DMS53 treated with DMSO at 0.1 percent for 48 hours (cell line): ENCODE results near the gene COP1.
"Not testable (repeated sequence)": the region's sequence is repeated elsewhere in the genome, so short reads cannot be mapped to it uniquely, and the experiment has no call there.

Source experiments
- DNase-seq: peaks from one replicate; lab custom pipeline; 2025; ENCODE audit not compliant: unreplicated experiment; lab: John Stamatoyannopoulos, UW

COP1 gene

DNA sequence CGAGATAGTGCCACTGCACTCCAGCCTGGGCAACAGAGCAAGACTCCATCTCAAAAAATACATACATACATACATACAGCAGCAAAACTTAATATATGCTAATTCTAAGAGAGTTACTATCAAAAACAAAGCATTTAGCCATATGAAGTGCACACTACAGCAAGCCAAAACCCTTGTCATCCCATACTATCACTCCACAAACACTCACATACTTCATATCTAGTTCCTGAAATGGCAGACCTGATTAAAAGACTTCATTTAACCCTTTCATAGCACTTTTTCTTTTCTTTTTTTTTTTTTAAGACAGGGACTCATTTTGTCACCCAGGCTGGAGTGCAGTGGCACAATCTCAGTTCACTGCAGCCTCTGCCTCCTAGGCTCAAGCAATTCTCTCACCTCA lies 65.6 kb downstream of the COP1 start:
- DNase-seq = no peak

DNA sequence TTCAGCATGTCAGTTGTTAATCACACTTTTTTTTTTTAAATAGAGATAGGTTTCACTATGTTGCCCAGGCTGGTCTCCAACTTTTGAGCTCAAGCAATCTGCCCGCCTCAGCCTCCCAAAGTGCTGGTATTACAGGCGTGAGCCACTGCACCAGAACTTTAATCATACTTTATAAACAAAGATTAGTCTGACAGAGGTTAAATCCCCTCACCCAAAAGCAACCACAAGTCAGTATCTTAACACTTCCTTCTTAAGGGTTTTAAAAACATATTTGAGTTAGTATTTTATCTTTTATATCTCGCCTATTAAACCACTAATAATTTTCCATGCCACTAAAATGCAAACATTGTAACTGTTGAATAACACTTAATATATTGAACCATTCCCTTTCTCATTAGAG lies 70.2 kb downstream of the COP1 start:
- no peak for DNase-seq

DNA sequence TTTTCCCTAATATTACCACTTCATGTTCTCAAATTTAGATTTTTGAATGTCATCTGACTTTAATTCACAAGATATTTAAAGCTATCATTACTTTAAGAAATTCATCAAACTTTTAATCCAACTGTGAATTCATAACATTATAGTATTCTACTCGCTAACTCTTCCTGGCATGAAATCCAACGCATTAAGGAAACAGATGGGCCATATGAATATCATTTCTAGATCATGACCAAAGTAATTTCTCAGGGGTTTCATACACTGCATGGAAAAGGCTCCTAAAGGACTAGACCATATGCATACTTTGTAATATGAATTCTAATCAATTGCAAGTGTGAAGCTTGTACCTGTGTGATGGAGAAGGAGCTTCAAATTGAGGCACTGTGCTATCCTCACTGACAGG lies 72.4 kb downstream of the COP1 start:
- no peak for DNase-seq

DNA sequence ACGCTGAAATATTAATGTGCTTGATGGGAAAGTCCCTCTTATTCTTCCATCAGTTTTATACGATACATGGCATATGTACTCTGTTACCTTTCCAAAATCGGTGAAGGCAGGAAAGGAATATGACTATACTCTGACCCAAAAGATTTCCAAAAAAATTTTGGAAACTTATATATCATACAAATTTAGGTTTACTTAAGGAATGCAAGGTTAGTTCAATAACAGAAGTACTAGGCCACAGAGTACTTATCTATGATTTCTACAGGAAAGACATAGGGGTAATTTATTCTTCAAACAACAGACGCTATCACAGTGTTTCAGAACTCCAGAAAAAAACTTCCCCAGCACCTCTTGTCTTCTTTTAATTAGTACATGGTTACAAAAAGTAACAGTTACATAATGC lies 84.8 kb downstream of the COP1 start:
- no peak for DNase-seq

DNA sequence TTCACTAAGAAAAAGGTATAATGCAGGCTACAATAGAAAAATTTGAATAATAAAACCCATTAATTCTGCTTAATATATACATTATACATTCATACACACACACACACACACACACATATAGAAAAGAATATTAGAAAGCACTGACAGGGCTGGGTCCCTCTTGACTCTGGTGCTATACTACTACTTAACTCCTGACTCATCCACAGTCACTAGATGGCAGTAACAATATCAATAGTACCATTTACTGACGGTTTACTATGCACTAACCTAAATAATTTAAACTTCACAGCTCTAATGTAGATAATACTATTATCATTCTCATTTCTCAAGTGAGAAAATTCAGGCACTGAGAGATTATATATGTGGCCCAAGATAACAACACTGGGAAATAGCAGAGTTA lies 87.5 kb downstream of the COP1 start:
- DNase-seq = no peak

DNA sequence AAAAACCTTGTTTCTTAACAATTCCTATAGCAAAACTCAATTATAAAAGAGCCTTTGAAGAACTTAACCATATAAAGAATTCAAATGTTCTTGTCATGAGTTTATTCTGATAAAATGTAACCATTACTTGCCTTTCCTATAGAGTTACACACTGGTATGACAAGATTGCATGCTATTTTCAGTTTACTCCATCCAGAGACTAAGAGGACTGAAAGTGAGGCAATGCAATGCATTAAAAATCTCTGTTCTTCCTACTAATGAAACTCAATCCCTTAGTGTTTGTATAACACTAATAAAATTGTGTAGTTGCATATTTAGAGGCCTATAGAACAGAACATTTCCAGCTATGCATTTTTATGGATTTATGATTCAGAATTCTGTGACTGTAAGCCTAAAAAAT lies 88.1 kb downstream of the COP1 start:
- no peak for DNase-seq

DNA sequence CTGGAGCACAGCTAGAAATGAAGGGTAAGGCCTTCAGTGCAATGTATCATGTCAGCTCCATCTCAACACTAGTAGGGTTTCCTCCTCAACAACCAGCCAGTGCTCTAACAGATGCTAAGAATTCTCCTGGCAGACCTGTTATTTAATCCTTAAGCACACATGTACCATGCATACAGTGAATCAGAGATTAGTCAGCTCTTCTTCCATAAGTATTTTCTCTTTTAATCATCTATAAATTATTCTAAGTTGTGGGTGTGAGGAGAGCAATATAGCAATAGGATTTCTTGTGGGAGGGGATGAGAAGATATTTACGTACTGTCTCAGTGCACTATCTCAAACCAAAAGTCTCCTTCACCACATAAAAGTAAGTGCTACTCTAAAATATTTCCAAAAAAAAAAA lies 95.3 kb downstream of the COP1 start:
- DNase-seq = no peak

DNA sequence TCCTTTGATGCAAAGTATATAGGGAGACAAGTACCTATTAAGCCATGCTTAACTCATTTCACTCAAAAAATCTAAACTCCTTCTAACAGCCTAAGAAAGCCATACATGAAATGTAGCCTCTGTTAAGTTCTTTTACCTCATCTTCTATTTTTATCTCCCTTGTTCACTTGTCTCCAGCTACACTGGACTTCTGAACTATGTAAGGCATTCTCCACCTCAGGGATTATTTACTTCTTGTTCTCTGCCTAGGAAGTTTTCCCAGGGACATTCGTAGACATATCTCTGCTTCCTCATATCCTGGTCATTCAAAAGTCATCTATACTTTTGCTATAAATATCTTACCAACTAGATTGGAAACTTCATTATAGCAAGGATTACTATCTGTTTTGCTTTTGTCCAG lies 96.9 kb downstream of the COP1 start:
- DNase-seq = no peak

DNA sequence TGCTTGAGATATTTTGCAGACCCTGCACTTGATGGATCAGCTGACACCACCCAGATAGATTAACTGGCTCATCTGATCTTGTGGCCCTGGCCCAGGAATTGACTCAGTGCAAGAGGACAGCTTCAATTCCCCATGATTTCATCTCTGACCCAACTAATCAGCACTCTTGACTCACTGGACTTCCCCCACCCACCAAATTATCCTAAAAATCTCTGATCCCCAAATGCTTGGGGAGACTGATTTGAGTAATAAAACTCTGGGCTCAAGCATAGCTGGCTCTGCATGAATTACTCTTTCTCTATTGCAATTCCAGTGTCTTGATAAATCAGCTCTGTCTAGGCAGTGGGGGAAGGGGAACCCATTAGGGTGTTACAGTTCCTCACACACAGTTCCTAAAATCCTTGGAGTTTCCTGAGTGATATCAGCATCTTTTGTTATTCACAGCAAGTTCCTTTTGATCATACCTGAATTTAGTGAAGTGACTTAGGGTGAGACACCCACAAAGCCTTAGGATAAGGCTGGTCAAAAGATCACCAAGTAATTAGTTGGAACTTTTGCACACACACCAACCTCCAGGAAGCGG lies 104.2 kb downstream of the COP1 start:
- no peak for DNase-seq

DNA sequence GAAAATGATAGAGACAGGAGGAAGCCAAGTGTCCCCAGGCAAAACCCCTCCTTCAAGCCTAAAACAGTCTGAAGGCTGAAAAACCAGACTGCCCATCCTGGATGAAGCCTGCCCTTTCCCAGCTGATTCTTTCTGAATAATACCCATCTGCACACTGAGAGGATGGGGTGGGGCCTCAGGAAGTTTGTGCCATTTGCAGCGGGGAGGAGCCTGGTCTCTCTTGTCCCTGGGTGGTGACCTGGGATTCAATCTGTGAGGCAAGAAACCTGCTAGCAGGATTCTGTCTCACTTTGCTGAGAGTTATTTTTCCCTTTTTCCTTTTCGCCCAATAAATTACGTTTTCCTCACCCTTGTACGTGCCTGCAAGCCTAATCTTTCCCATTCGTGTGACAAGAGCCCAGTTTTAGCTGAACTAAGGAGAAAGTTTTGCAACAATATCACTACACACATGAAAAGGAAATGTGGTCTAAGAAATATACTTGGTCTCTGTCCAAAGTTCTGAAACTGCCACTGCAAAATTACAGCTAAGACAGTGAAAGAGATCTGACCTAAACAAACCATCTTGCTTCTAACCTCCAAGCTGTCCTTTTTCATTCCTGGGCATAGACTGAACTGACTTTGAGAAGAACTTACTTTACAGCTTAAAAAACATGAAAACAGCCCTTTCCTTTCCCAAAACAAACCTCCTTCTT lies 105.0 kb downstream of the COP1 start:
- no peak for DNase-seq

DNA sequence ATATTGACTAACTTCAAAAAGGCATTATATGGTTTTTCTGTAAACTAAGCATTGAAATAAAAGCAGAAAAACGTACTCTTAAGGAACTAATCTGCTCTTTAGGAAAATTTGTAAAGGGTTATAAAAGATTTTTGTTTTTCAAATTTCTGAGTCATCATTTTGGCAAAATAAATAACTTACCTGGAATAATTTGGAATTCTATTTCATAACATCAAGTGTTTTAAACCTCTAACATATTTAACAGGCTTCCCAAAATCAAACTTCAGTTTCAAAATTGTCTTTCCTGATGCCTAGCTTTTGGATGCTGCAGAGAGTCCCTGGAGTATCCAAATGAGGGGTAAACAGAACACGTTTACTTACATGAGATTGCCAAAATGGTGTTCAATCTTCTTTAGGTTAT lies 108.5 kb downstream of the COP1 start:
- DNase-seq = no peak

DNA sequence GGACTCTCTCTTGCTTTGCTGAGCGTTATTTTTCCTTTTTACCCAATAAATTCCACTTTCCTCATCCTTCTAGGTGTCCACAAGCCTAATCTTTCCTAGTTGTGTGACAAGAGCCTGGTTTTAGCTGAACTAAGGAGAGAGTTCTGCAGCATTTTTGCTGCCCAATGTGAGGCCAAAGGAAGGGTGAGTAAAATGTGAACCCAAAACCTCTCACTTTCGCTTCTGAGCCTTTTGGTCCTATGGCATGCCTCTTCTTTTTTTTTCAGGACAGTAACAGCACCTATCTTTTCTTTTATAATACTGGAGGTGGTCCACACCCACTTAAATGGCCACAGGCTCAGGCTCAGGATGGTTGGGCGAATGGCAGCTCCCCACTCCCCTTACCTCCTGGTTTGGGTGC lies 111.1 kb downstream of the COP1 start:
- no peak for DNase-seq

DNA sequence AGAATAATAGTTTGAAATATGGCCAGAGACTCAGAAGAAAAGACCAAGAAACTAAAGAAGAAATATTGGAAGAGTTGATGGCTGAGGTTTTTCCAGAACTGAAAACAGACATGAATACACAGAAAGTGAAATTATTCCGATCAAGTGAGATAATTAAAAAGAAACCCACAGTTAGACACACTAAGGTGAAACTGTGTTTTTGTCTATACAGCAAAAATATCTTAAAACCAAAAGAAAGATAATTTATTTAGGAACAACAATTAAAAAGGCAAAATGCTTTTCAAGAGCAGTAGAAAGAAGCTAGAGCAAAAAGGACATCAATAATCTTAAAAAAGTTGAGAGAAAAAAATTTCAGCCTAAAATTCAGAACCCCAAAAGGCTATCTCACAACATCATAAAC lies 116.3 kb downstream of the COP1 start:
- no peak for DNase-seq

DNA sequence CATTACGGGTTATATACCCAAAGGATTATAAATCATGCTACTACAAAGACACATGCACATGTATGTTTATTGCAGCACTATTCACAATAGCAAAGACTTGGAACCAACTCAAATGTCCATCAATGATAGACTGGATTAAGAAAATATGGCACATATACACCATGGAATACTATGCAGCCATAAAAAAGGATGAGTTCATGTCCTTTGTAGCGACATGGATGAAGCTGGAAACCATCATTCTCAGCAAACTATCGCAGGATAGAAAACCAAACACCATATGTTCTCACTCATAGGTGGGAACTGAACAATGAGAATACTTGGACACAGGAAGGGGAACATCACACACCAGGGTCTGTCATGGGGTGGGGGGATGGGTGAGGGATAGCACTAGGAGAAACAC lies 119.3 kb downstream of the COP1 start:
- DNase-seq = not testable (repeated sequence)

DNA sequence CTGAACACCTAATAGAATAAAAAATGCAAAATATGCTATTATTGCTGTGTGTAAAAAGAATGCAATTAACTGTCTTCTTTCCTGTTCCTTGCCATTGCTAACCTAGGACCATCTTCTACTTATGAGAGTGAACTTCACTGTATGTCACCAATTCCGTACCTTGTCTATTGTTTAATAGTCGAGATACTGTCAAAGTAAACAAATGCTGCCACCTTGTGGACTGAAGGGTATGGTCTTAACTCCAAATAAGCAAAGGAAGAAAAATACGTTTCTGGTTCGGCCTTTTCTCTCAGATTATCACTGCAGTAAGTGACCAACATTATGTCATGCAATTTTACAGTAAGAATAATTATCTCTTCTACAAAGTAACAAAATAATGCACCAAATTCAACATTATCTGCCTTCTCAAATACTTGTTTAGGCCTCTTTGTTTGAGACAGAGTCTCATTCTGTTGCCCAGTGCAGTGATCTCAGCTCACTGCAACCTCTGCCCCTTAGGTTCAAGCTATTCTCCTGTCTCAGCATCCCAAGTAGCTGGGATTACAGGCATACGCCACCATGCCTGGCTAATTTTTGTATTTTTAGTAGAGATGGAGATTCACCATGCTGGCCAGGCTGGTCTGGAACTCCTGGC lies 133.4 kb downstream of the COP1 start:
- DNase-seq = peak; percentile 73

DNA sequence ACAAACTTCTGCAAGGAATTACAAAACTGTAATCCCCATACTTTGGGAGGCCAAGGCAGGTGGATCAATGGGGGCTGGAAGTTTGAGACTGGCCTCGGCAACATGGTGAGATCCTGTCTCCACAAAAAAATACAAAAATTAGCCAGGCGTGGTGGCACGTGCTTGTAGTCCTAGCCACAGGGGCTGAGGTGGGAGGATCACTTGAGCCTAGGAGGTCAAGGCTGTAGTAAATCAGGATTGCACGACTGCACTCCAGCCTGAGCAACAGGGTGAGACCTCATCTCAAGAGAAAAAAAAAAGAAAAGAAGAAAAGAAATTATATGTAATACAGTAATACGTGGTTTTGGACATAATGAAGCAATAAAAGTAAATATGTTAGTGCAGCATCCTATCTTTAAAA lies 138.2 kb downstream of the COP1 start:
- no peak for DNase-seq

DNA sequence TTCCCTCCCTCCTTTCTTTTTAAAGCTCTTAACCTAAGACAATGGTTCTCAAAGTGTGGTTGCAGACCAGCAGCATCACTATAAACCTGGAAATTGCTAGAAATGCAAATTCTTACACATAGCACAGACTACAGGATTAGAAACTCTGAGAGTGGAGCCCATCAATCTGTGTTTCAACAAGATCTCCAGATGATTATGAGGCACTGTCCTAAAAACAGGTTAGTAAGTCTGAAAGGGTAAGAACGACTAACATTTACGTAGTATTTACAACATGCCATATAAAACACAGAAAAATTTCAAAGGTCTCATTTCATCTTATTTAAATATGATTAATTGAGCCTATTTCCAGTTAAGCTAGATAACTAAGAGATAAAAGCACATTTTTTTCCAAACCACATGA lies 138.8 kb downstream of the COP1 start:
- no peak for DNase-seq

DNA sequence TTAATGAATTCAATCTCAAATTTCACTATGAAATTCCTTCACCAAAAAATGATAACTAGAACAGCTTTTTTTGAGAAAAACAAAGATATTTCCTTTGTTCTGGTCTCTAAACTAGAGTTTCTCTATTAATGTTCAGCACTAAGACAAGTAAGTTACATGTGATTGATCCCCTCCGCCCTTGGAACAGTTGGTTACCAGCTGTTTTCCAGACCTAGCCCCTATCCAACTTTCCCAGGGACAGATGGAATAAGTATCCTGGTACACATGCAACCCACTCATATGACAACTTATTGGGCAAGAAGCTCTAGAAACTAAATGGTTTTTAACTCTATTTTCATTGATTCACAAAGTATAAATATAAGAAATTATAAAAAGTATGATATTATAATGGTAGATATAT lies 140.4 kb downstream of the COP1 start:
- DNase-seq = no peak

DNA sequence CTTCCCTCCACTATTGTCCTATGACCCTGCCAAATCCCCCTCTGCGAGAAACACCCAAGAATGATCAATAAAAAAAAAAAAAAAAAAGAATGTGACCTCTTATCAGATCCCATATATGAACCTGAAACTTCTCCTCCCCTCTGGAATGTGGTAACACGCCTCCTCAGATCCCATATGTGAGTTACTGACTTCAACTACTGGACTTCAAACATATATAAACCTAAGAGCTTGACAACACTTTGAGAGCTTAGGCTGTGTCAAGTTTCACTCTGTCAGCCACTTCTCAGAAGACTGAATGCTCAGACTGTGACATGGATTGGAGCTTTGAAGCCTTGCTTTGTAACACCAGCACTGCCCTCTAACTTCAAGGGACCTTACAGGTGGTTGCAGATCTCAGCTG lies 148.4 kb downstream of the COP1 start:
- DNase-seq = no peak

DNA sequence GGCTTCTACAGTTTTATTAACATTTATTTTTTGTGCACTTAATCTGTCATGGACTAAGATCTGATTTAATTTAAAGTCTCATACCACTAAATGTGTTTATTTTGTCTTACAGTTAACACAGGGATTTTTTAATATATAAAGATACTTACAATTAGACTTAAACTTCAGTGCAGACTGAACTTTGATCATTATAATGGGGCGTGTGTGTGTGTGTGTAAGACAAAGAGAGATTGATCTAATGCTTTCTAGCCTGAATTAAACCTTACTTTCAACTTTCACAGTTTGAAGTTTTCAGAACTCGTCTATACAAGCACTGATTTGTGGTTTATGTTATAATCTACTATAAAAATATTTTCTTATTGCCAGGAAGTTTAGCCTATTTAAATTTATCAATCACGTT lies 150.8 kb downstream of the COP1 start:
- DNase-seq = no peak

DNA sequence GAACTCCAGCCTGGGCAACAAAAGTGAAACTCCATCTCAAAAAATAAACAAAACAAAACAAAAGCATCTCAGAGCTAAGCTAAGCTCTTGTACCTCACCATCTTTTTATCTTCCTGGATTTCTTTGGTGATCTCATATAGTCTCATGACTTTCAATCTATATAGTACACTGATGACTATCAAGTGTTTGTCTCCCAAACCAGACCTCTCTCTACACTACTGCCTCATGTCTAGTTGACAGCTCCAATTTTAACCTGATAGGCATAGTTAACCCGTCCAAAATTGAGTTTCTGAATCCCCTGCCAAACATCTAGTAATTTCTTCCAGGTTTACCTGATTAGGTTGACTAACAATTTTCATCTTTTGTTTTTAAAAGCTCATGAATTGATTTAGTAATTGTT lies 151.7 kb downstream of the COP1 start:
- no peak for DNase-seq

DNA sequence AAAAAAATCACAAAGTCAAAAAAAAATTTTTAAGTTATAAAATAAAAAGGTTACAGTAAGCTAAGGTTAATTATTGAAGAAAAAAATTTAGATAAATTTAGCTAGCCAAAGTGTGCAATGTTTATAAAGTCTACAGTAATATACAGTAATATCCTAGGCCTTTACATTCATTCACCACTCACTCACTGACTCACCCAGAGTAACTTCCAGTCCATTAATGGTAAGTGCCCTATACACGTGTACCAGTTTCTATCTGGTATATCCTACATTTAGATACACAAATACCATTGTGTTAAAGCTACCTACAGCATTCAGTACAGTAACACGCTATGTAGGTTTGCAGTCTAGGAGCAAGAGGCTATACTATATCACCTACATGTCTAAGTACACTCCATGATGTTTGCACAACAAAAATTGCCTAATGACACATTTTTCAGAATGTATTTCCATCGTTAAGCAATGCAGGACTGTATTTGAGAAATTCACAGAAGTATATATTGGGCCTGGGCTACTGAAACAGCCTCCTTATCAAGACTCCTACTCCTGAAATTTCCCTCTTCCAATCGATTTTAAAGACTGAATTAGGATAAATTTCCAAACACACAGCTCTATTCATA lies 155.1 kb downstream of the COP1 start:
- DNase-seq = no peak
